Measurements from ENCODE around the gene ASIC1.
"Not testable (repeated sequence)": the region's sequence is repeated elsewhere in the genome, so short reads cannot be mapped to it uniquely, and the experiment has no call there.

Gene ASIC1

GRCh38 chr12:50061946-50062686 is 4.7 kb downstream of the ASIC1 start:
- no peak for DNase-seq

GRCh38 chr12:50062728-50063460 is 5.5 kb downstream of the ASIC1 start:
- no peak for DNase-seq

GRCh38 chr12:50065726-50066310 is 8.4 kb downstream of the ASIC1 start:
- DNase-seq: no peak

- DNase-seq: no peak
Observed at GRCh38 chr12:50066402-50066801, 9.0 kb downstream of the ASIC1 start.

GRCh38 chr12:50069069-50069468 is 11.7 kb downstream of the ASIC1 start:
- no peak for DNase-seq

- no peak for DNase-seq
Observed at GRCh38 chr12:50069539-50069938, 12.1 kb downstream of the ASIC1 start.

GRCh38 chr12:50070314-50071060 is 13.1 kb downstream of the ASIC1 start:
- DNase-seq: peak; percentile 46

- no peak for DNase-seq
Observed at GRCh38 chr12:50072198-50072907, 15.0 kb downstream of the ASIC1 start.

- no peak for DNase-seq
Observed at GRCh38 chr12:50073206-50073605, 15.8 kb downstream of the ASIC1 start.

GRCh38 chr12:50073712-50074111 is 16.3 kb downstream of the ASIC1 start:
- DNase-seq: no peak

- no peak for DNase-seq
Observed at GRCh38 chr12:50074936-50075807, 17.8 kb downstream of the ASIC1 start.

- no peak for DNase-seq
Observed at GRCh38 chr12:50075808-50076170, 18.4 kb downstream of the ASIC1 start.

- DNase-seq: no peak
Observed at GRCh38 chr12:50077099-50077498, 19.7 kb downstream of the ASIC1 start.

GRCh38 chr12:50078281-50078680 is 20.9 kb downstream of the ASIC1 start:
- DNase-seq: no peak

GRCh38 chr12:50079771-50080170 is 22.4 kb downstream of the ASIC1 start:
- DNase-seq: no peak

GRCh38 chr12:50081096-50081808 is 23.9 kb downstream of the ASIC1 start:
- no peak for DNase-seq

GRCh38 chr12:50082644-50083043 is 25.2 kb downstream of the ASIC1 start:
- DNase-seq: no peak

GRCh38 chr12:50083301-50083700 is 25.9 kb downstream of the ASIC1 start:
- DNase-seq: no peak

- not testable (repeated sequence) for DNase-seq
Observed at GRCh38 chr12:50084409-50084774, 27.0 kb downstream of the ASIC1 start.

GRCh38 chr12:50084775-50085614 is 27.6 kb downstream of the ASIC1 start, which contains the start of gene SMARCD1:
TSS of gene SMARCD1 (plus strand) at chr12:50085342. CDS start at chr12:50085370, 28 bp downstream.
- DNase-seq: peak; percentile 83
